Testis (tissue), 2 donors: ENCODE results near the gene COL11A2.

ENCODE experiments used
- CTCF ChIP-seq, 3 experiments: fragments of 450-650 bp in 2 of 3; fragments of 200-600 bp in 1 of 3; sonication (generic) in 1 of 3; IDR thresholded peaks; one replicate each; pipeline ENCODE4 v1.5.1; 2016 to 2019; ENCODE audit warnings: antibody characterized with exemption in 3 of 3, mild to moderate bottlenecking in 2 of 3, moderate library complexity in 1 of 3
- POLR2A ChIP-seq: fragments of 450-650 bp; IDR thresholded peaks from one replicate; pipeline ENCODE4 v1.6.1; 2017; ENCODE audit warnings: antibody characterized with exemption, mild to moderate bottlenecking, moderate library complexity

- TF ChIP-seq CTCF (IDR thresholded peaks at IDR 0.05) (no peak), POLR2A (no peak)
These were observed 49.7 kb downstream of the COL11A2 start for GRCh38 chr6:33142501-33143070.
